Fibroblast of mammary gland (primary cell): ENCODE measurements around the gene COQ5.

Source experiments
- DNase-seq: peaks from one replicate; pipeline ENCODE4 v3.0.0-alpha.2; 2010; ENCODE audit warnings: low read depth
- H3K4me3 ChIP-seq: 2 replicates; pipeline ENCODE4 v1.5.1; 2011; ENCODE audit warnings: low read depth, mild to moderate bottlenecking, low read length, moderate library complexity; ENCODE audit not compliant: control insufficient read depth
- TF ChIP-seq, protein P1 (sequence below): conservative IDR thresholded peaks from 2 replicates; pipeline ENCODE4 v1.5.1; 2011; ENCODE audit warnings: low read depth, low read length, inconsistent platforms; ENCODE audit not compliant: control insufficient read depth, insufficient read depth

The COQ5 gene

GRCh38 chr12:120504587-120504986 is 24.4 kb downstream of the COQ5 start:
- TF ChIP-seq, protein P1, sequence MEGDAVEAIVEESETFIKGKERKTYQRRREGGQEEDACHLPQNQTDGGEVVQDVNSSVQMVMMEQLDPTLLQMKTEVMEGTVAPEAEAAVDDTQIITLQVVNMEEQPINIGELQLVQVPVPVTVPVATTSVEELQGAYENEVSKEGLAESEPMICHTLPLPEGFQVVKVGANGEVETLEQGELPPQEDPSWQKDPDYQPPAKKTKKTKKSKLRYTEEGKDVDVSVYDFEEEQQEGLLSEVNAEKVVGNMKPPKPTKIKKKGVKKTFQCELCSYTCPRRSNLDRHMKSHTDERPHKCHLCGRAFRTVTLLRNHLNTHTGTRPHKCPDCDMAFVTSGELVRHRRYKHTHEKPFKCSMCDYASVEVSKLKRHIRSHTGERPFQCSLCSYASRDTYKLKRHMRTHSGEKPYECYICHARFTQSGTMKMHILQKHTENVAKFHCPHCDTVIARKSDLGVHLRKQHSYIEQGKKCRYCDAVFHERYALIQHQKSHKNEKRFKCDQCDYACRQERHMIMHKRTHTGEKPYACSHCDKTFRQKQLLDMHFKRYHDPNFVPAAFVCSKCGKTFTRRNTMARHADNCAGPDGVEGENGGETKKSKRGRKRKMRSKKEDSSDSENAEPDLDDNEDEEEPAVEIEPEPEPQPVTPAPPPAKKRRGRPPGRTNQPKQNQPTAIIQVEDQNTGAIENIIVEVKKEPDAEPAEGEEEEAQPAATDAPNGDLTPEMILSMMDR: no peak
- H3K4me3 ChIP-seq: no peak overlapping the region
- DNase-seq: no peak

DNA sequence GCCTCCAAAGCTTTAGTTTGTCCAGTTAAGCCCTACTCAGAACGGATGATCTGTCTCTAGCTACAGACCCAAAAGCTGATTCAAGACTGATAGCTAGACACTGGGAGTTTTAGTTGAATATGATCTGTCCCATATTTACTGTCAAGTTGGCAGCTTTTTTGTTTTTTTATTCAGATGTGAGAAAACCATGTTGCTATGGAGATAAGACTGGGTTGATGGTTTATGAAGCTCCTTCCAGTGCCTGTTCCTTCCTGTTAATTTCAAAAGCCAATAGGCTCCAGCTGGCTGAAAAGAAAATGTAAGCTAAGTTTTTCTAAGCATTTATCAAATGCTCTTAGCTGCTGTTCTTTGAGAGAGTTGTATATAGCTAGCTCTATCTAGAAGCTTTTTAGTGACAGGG is 28.4 kb downstream of the COQ5 start:
- TF ChIP-seq, protein P1: no peak
- peak; percentile 22 for DNase-seq
- H3K4me3 ChIP-seq: no peak overlapping the region

DNA sequence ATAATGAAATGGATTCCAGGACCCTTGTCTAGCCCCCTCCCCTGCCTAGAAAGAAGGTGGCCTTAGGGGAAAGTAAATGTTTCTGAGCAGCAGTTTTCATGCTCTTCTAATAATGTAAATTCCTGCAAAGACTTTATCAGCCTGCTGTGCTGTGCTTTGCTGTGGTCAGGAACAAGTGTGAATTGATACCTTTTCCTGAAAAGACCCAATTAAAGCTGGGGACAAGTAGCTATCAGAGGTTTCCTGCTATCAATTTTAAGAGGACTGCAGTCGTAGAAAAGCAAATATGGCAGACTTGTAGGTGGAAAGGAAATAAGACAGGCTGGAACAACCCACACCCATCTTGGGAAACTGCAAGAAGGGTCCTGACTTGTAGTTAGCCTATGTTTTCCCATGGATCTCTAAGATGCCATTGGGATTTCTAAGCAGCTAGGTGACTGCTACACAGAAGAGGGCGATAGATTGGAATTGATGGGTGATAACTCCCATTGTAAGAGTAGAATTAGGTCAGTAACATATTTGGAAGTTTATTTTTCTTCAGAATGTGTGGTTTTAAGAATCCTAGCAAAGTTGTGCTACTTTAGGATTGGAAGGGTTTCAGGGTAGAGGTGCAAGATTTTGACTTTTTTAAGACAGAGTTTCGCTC is 30.0 kb downstream of the COQ5 start:
- no peak for DNase-seq
- TF ChIP-seq, protein P1: no peak
- no peak overlapping the region for H3K4me3 ChIP-seq

DNA sequence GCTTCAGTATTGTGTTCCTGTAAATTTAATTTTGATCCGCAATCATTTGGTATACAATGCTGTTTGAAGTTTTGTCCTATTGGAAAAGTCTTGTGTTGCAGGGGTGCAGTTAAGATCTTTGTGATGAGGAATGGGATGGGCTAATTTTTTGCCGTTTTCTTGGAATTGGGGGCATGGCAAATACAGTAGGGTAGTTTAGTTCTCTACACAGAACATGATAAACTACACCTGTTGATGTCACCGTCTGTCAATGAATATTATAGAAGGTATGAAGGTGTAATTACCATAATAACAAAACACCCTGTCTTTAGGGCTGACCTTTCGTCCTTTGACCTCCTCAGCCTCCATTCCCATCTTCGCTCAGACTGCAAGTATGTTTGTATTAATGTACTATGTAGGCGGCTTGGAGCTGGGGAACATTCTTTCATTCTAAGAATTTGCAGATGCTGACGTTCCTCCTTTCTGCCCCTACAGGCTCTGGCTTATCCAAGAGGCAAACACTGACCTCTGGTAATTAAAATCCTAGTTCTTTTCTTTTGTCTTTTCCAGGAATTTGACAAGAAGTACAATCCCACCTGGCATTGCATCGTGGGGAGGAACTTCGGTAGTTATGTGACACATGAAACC is 31.3 kb downstream of the COQ5 start:
- peak overlapping the region; percentile 96 for H3K4me3 ChIP-seq
- DNase-seq: peak; percentile 22
- TF ChIP-seq, protein P1: no peak

DNA sequence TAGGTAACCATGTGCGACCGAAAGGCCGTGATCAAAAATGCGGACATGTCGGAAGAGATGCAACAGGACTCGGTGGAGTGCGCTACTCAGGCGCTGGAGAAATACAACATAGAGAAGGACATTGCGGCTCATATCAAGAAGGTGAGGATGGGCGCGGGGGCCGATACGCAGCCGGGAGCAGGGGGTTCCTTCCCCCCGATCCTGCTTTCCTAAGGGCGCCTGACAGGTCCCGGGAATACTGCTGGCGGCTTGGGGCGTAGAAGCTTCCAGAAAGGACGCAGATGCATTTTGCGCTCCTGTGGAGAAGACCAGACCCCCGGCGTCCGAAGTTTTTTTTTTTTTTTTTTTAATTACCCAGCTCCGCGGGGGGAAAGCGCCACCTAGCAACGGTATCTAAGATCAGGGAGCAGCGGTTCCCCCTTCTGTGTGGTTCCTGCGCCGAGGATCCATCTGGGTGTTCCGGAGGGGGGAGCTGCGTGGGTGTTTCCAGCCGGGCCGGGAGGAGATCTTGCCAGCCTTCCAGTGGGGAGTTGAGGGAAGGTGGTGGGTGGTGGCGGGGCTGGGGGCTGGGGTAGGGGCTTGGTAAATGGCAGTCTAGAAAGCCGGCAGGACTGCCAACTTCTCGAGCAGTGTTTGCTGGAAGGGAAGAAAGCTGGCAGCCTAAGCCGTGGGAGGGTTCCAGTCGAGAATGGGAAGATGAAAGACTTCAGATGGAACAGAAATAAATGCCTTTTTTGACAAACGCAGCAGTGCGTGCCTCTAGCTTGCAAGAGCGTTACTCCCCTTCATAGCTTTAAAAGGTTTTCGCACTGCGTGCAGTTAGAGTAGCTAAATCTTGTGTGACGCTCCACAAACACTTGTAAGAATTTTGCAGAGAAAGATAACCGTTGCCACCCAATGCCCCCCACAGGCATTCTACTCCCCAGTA is 32.3 kb downstream of the COQ5 start:
- TF ChIP-seq, protein P1: no peak
- H3K4me3 ChIP-seq: peak overlapping the region; percentile 96
- DNase-seq: peak; percentile 65

- peak within 1 kb of the TSS; percentile 96 for H3K4me3 ChIP-seq
- DNase-seq: peak; percentile 94
- TF ChIP-seq, protein P1: no peak
These were observed 33.1 kb downstream of the COQ5 start, which contains the start of gene DYNLL1 for GRCh38 chr12:120495731-120496412. Gene DYNLL1 (plus strand): TSS chr12:120496113. CDS start chr12:120496422, 309 bp downstream.
